ENCODE results near the gene BAIAP2L1.
A peak's percentile ranks its signal among the peaks of the same experiment; 100 is the strongest.
"Not testable (repeated sequence)": the region's sequence is repeated elsewhere in the genome, so short reads cannot be mapped to it uniquely, and the experiment has no call there.

BAIAP2L1 gene

DNA sequence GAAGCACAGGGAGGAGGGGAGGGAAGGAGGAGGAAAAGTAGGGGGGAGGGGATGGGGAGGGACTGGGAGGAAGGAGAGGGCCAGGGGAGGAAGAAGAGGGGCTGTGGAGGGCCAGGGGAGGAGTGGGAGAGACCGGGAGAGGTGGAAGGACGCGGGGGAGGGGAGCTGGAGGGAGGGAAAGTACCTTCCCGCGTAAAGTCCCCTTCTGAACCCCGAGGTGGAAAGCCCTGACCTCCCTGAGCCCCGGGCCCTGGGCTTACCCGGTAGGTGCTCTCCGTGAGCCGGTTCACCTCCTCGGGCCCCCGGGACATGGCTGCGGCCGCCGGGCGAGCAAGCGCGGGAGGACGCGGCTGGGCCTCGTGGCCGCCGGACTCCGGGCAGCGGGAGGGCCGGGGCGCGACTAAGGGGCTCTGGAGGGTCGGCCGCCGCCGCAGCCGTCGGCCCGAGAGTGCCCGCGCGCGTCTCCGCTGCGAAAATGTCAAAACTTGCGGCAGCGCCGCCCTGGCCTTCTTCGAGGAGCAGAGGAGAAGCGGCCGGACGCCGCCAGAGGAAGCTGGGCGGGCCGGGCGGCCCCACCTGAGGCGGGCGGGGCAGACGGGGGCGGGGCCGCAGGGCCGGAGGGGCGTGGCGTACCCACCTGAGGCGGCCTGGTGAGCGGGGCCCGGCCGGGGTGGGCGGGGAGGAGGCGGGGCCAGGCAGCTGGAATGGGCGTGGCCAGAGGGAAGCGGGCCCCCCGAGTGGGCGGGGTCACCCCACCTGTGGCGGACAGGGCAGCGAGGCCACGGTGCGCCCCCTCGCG is at the start of gene BAIAP2L1:
Gene BAIAP2L1, minus strand, starts transcription at position 549 of the 799 bp plus-strand sequence. Its CDS starts 238 bp downstream, at position 311.
- DNase-seq (ENCODE audit: low read depth), result peak; percentile 22

DNA sequence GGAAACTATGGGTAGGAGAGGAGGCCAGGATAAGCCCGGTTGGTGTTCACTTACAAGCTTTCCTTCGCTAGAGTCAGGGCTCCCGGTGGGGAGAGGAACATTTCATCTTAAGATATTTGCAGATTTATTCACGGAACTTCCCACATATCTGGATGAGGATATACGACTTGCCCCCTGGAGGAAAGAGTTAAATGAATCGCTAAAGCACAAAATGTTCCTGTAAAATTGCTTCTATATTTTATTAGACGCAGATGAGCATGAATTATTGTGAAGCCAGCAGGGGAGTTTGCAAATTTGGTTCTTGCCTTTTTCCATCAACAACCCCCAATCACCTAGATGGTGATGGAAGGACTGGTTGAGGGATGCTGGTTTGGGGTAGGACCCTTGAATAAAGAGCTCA is 47.9 kb upstream of the BAIAP2L1 start:
- DNase-seq (ENCODE audit: low read depth), result no peak

DNA sequence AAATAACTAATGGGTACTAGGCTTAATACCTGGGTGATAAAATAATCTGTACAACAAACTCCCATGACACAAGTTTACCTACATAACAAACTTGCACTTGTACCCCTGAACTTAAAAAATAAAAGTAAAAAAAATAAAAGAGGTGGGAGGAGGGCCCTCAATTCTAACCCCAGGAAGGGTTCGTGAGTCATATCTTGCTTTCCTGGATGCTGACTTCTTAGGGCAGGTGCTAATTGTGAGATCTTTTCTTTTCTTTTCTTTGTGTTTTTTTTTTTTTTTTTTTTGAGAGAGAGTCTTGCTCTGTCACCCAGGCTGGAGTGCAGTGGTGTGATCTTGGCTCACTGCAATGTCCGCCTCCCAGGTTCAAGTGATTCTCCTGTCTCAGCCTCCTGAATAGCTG is 40.1 kb upstream of the BAIAP2L1 start:
- DNase-seq (ENCODE audit: low read depth), result not testable (repeated sequence)

- no peak for DNase-seq (ENCODE audit: low read depth)
These were observed 38.6 kb upstream of the BAIAP2L1 start for GRCh38 chr7:98439484-98439883.

GRCh38 chr7:98434087-98434486 is 33.2 kb upstream of the BAIAP2L1 start:
- DNase-seq (ENCODE audit: low read depth), result no peak

DNA sequence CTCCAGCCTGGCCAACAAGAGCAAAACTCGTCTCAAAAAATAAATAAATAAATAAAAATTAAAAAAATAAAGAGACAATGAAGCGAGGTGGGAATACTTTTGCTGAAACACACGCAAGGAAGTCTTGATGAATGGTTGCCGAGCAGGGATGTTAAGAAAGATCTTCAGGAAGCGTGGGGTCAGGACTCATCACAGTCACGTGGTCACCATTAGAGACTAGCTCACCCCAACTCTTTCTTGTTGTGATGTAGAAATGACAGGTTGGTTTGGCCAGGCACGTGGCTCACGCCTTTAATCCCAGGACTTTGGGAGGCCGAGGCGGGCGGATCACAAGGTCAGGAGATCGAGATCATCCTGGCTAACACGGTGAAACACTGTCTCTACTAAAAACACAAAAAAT is 28.9 kb upstream of the BAIAP2L1 start:
- DNase-seq (ENCODE audit: low read depth), result no peak

GRCh38 chr7:98423043-98423442 is 22.2 kb upstream of the BAIAP2L1 start:
- no peak for DNase-seq (ENCODE audit: low read depth)

- DNase-seq (ENCODE audit: low read depth), result no peak
These were observed 20.2 kb upstream of the BAIAP2L1 start for GRCh38 chr7:98420966-98421612.

- not testable (repeated sequence) for DNase-seq (ENCODE audit: low read depth)
These were observed 19.1 kb upstream of the BAIAP2L1 start for GRCh38 chr7:98419988-98420387.

DNA sequence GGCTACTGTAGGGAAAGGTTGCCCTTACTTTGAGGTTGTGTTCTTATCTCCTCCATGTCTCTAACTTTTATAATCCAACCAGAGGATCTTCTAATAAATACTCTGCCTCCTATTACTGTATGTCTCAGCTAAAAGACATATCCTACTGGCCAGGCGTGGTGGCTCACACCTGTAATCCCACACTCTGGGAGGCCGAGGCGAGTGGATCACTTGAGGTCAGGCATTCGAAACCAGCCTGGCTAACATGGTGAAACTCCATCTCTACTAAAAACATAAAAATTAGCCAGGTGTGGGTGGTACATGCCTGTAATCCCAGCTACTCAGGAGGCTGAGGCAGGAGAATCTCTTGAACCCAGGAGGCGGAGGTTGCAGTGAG is 18.4 kb upstream of the BAIAP2L1 start:
- DNase-seq (ENCODE audit: low read depth), result not testable (repeated sequence)

DNA sequence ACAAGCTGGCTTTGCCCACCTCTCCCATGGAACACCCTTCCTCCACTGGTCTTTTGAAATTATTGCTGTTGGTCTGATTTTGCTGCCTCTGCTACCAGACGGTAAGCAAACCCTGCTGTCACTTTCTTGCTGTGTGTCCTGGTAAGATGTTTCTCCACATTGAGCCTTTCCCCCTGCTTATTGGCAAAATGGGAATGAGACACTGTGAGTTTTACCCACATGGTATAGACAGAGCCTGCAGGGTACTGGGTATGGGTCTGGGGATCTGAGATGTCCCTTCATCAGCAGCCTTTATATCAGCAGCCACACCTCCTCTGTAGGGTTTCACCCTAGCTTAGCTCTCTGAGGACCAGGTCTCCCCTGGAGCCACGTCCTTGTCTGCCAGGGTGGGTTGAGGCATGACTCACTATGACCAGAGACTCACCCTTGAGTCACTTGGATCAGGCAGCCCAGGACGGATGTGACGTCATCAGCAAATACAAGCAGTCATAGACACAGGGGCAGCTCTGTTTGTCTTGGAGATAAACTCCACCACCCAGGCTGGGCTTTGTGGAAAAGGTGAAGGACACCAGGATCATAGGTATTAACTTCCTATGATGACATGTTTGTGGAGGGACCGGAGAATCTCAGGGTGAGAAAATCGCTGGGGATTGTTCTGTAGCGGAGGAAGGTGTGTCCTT is 17.9 kb upstream of the BAIAP2L1 start:
- DNase-seq (ENCODE audit: low read depth), result peak; percentile 75

DNA sequence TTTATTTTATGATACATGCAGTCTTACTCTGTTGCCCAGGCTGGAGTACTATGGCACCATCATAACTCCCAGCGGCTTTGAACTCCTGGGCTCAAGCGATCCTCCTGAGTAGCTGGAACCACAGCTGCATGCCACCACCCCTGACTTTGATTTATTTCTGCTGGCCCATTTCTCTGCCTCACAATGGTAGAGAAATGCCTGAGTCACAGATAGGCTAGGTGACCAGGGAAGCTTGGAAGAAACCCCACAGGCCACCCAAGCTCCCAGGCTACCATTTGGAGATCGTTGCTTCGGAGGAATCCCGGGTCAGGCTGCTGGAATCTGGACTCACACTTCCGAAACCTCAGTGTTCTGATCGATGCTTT is 17.4 kb upstream of the BAIAP2L1 start:
- DNase-seq (ENCODE audit: low read depth), result no peak

- DNase-seq (ENCODE audit: low read depth), result not testable (repeated sequence)
These were observed 16.8 kb upstream of the BAIAP2L1 start for GRCh38 chr7:98417604-98418270.

- DNase-seq (ENCODE audit: low read depth), result no peak
These were observed 13.5 kb upstream of the BAIAP2L1 start for GRCh38 chr7:98414205-98414900.

DNA sequence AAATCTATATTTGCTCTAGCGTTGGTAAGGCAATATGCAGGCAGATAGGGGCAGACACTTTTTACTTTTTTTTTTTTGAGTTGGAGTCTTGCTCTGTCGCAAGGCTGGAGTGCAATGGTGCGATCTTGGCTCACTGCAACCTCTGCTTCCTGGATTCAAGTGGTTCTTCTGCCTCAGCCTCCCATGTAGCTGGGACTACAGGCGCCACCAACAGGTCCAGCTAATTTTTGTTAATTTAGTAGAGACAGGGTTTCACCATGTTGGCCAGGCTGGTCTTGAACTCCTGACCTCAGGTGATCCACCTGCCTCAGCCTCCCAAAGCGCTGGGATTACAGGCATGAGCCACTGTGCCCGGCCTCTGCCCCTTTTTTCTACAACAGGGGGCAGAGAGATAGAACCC is 12.8 kb upstream of the BAIAP2L1 start:
- DNase-seq (ENCODE audit: low read depth), result not testable (repeated sequence)

GRCh38 chr7:98409843-98410242 is 9.0 kb upstream of the BAIAP2L1 start:
- no peak for DNase-seq (ENCODE audit: low read depth)

GRCh38 chr7:98408146-98408545 is 7.3 kb upstream of the BAIAP2L1 start:
- DNase-seq (ENCODE audit: low read depth), result not testable (repeated sequence)

DNA sequence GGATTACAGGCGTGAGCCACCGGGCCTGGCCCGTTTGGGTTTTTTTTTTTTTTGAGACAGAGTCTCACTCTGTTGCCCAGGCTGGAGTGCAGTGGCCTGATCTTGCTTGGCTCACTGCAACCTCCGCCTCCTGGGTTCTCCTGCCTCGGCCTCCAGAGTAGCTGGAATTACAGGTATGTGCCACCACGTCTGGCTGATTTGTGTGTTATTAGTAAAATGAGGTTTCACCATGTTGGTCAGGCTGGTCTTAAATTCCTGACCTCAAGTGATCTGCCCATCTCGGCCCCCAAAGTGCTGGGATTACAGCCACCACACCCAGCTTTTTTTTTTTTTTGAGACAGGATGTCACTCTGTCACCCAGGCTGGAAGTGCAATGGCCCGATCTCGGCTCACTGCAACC is 5.9 kb upstream of the BAIAP2L1 start:
- no peak for DNase-seq (ENCODE audit: low read depth)

- DNase-seq (ENCODE audit: low read depth), result no peak
These were observed 4.0 kb upstream of the BAIAP2L1 start for GRCh38 chr7:98404840-98405239.

DNA sequence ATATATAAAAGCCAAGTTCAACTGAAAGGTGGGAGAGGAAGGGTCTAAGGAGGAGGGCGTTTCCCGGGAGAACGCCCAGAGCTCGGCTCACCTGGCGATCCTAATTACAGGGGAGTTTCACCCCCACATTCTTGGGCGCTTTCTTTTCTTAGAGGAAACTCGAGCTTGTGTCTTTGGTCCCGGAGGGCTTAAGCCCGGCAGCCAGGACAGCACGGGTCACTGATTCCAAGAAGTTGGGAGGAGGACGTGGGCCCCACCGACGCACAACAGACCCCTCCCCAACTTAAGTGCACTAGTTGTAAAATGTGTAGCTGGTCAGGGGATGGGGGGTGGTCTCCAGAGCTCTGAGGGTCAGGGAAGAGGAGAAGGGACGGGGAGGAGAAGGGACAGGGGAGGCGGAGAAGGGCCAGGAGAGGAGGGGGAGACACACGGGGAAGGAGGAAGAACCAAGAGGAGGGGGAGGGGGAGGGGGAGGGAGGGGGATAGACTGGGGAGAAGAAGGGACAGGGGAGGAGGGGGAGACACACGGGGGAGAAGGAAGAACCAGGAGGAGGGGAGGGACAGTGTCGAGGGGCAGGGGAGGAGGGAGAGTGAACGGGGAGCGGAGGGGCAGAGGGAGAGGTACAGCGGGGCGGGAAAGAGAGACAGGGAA is 874 bp downstream of the BAIAP2L1 start:
- DNase-seq (ENCODE audit: low read depth), result no peak

- DNase-seq (ENCODE audit: low read depth), result no peak
These were observed 1.4 kb downstream of the BAIAP2L1 start for GRCh38 chr7:98399462-98399861.
